Activated effector memory CD4-positive, alpha-beta T cell treated with Interleukin-2 at 50 U/mL for 16 hours (primary cell): Measurements from ENCODE around the gene BLOC1S1.

ENCODE experiments used
- DNase-seq: peaks from one replicate; pipeline ENCODE4 v3.0.0-alpha.2; 2020

BLOC1S1 gene

GRCh38 chr12:55728939-55729818 is 13.3 kb downstream of the BLOC1S1 start, which contains the start of gene CD63:
Gene CD63, minus strand, starts transcription at chr12:55729009. Its CDS starts 668 bp downstream, at chr12:55728341.
- DNase-seq, result peak; percentile 40

GRCh38 chr12:55729819-55730818 is 14.3 kb downstream of the BLOC1S1 start:
- DNase-seq, result no peak

GRCh38 chr12:55732288-55732687 is 16.4 kb downstream of the BLOC1S1 start:
- DNase-seq, result no peak

- DNase-seq, result no peak
These were observed 17.2 kb downstream of the BLOC1S1 start for GRCh38 chr12:55733021-55733555.

- no peak for DNase-seq
These were observed 18.0 kb downstream of the BLOC1S1 start for GRCh38 chr12:55733858-55734257.

GRCh38 chr12:55734595-55734994 is 18.7 kb downstream of the BLOC1S1 start:
- DNase-seq, result no peak

GRCh38 chr12:55736076-55736475 is 20.2 kb downstream of the BLOC1S1 start:
- DNase-seq, result no peak

- peak; percentile 30 for DNase-seq
These were observed 21.1 kb downstream of the BLOC1S1 start for GRCh38 chr12:55736780-55737580.

GRCh38 chr12:55737581-55738122 is 21.8 kb downstream of the BLOC1S1 start:
- no peak for DNase-seq

- DNase-seq, result peak; percentile 60
These were observed 22.5 kb downstream of the BLOC1S1 start for GRCh38 chr12:55738123-55739024.

GRCh38 chr12:55739025-55739378 is 23.2 kb downstream of the BLOC1S1 start:
- DNase-seq, result no peak

- DNase-seq, result no peak
These were observed 26.3 kb downstream of the BLOC1S1 start for GRCh38 chr12:55741931-55742680.

GRCh38 chr12:55742719-55743405 is 27.0 kb downstream of the BLOC1S1 start, which contains the start of gene GDF11:
Gene GDF11, plus strand, starts transcription at chr12:55743122. Its CDS starts 195 bp downstream, at chr12:55743317.
- DNase-seq, result peak; percentile 61

- DNase-seq, result peak; percentile 43
These were observed 27.8 kb downstream of the BLOC1S1 start for GRCh38 chr12:55743406-55744339.

GRCh38 chr12:55744340-55745030 is 28.6 kb downstream of the BLOC1S1 start:
- no peak for DNase-seq

- DNase-seq, result no peak
These were observed 29.7 kb downstream of the BLOC1S1 start for GRCh38 chr12:55745361-55746173.
